ENCODE results near the gene ACADM.
"Not testable (repeated sequence)": the region's sequence is repeated elsewhere in the genome, so short reads cannot be mapped to it uniquely, and the experiment has no call there.

ACADM gene

GRCh38 chr1:75765697-75766355, 41.3 kb downstream of the ACADM start:
- H3K4me3 ChIP-seq (ENCODE audit: low read depth, low read length) = no peak overlapping the region
- no peak for DNase-seq (ENCODE audit: low read depth)
- TF ChIP-seq, protein P1, sequence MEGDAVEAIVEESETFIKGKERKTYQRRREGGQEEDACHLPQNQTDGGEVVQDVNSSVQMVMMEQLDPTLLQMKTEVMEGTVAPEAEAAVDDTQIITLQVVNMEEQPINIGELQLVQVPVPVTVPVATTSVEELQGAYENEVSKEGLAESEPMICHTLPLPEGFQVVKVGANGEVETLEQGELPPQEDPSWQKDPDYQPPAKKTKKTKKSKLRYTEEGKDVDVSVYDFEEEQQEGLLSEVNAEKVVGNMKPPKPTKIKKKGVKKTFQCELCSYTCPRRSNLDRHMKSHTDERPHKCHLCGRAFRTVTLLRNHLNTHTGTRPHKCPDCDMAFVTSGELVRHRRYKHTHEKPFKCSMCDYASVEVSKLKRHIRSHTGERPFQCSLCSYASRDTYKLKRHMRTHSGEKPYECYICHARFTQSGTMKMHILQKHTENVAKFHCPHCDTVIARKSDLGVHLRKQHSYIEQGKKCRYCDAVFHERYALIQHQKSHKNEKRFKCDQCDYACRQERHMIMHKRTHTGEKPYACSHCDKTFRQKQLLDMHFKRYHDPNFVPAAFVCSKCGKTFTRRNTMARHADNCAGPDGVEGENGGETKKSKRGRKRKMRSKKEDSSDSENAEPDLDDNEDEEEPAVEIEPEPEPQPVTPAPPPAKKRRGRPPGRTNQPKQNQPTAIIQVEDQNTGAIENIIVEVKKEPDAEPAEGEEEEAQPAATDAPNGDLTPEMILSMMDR (IDR thresholded peaks at IDR 0.05; ENCODE audit: control insufficient read depth, extremely low read depth, insufficient read depth) = no peak

DNA sequence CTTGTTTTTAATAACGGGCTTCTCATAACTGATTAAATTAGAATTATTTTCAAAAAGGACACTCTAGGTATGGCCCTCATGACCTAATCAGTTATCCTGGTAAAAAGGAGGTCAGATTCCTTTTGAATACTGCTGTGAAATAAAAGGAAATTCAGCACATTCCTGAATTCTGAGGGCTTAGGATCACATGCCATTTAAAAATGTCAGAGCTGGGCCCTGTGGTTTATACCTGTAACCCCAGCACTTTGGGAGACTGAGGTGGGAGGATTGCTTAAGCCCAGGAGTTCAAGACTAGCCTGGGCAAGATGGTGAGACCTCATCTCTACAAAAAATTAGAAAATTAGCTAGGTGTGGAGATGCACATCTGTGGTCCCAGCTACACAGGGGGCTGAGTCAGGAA, 43.5 kb downstream of the ACADM start:
- TF ChIP-seq, protein P1 (IDR thresholded peaks at IDR 0.05; ENCODE audit: control insufficient read depth, extremely low read depth, insufficient read depth) = no peak

DNA sequence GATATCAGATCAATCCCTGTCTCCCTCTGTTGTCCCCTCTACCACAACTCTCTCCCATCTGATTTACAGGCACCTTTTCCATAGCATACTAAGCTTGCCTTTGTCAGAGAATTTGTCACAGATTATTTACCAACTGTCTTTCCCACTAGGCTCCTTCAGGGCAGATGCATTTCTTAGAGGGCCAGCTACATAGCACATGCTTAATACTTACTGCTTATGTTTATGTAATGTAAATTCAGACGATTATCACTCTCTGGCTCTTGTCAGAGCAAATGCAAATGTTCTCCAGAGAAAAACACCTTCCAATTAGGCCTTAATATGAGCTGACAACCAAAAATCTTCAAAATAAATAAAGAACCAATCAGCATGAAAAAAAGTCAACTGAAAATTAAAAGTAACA, 46.3 kb downstream of the ACADM start:
- DNase-seq (ENCODE audit: low read depth) = no peak
- TF ChIP-seq, protein P1 (IDR thresholded peaks at IDR 0.05; ENCODE audit: control insufficient read depth, extremely low read depth, insufficient read depth) = no peak
- no peak overlapping the region for H3K4me3 ChIP-seq (ENCODE audit: low read depth, low read length)

More for the DNA sequence above, 43.5 kb downstream of the ACADM start:
- H3K4me3 ChIP-seq (ENCODE audit: low read depth, low read length) = no peak overlapping the region
- DNase-seq (ENCODE audit: low read depth) = no peak

- no peak overlapping the region for H3K4me3 ChIP-seq (ENCODE audit: low read depth, low read length)
- TF ChIP-seq, protein P1 (IDR thresholded peaks at IDR 0.05; ENCODE audit: control insufficient read depth, extremely low read depth, insufficient read depth) = no peak
- no peak for DNase-seq (ENCODE audit: low read depth)
Measured at GRCh38 chr1:75771978-75772377, 47.5 kb downstream of the ACADM start.

- H3K4me3 ChIP-seq (ENCODE audit: low read depth, low read length); DNase-seq (ENCODE audit: low read depth): not testable (repeated sequence)
Measured at GRCh38 chr1:75777812-75778211, 53.3 kb downstream of the ACADM start.

- H3K4me3 ChIP-seq (ENCODE audit: low read depth, low read length); DNase-seq (ENCODE audit: low read depth): not testable (repeated sequence)
Measured at GRCh38 chr1:75778694-75779093, 54.2 kb downstream of the ACADM start.

DNA sequence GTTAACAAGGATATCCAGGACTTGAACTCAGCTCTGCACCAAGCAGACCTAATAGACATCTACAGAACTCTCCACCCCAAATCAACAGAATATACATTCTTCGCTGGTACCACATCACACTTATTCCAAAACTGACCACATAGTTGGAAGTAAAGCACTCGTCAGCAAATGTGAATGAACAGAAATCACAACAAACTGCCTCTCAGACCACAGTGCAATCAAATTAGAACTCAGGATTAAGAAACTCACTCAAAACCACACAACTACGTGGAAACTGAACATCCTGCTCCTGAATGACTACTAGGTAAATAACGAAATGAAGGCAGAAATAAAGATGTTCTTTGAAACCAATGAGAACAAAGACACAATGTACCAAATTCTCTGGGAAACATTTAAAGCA, 55.7 kb downstream of the ACADM start:
- DNase-seq (ENCODE audit: low read depth); H3K4me3 ChIP-seq (ENCODE audit: low read depth, low read length): not testable (repeated sequence)

GRCh38 chr1:75783920-75784319, 59.4 kb downstream of the ACADM start:
- not testable (repeated sequence) for H3K4me3 ChIP-seq (ENCODE audit: low read depth, low read length)

GRCh38 chr1:75785320-75785982, 60.9 kb downstream of the ACADM start:
- TF ChIP-seq, protein P1 (IDR thresholded peaks at IDR 0.05; ENCODE audit: control insufficient read depth, extremely low read depth, insufficient read depth) = no peak
- DNase-seq (ENCODE audit: low read depth) = no peak
- H3K4me3 ChIP-seq (ENCODE audit: low read depth, low read length) = peak overlapping the region; percentile 96

More at GRCh38 chr1:75783920-75784319, 59.4 kb downstream of the ACADM start:
- not testable (repeated sequence) for DNase-seq (ENCODE audit: low read depth)
